Liver (tissue), 9 donors: ENCODE measurements around the gene FMR1. TPM values are rescaled to one million over a fixed set of nuclear protein-coding genes. Genes with fewer than 3 reads are reported as not detected.
A peak's percentile ranks its signal among the peaks of the same experiment; 100 is the strongest.

Experiments used
- DNase-seq: peaks from one replicate; pipeline ENCODE4 v3.0.0-alpha.2; 2017; ENCODE audit warnings: low spot score
- H3K27ac ChIP-seq, 2 donors: one replicate each; pipeline ENCODE4 v1.7.0; 2013; ENCODE audit warnings: inconsistent platforms in 2 of 2, low read length in 2 of 2, control low read depth in 1 of 2, low read depth in 1 of 2, mild to moderate bottlenecking in 1 of 2
- H3K27me3 ChIP-seq, 4 donors: one replicate each; pipeline versions ENCODE4 v1.6.1 to v1.7.0; 2013; ENCODE audit warnings: low read length in 3 of 4, inconsistent platforms in 1 of 4, mild to moderate bottlenecking in 1 of 4, moderate library complexity in 1 of 4; ENCODE audit not compliant: control insufficient read depth in 4 of 4, insufficient read depth in 4 of 4
- H3K36me3 ChIP-seq, 4 donors: one replicate each; pipeline versions ENCODE4 v1.6.1 to v1.7.0; 2013; ENCODE audit warnings: low read length in 3 of 4, mild to moderate bottlenecking in 3 of 4, low read depth in 1 of 4, moderate library complexity in 1 of 4; ENCODE audit not compliant: control insufficient read depth in 4 of 4, insufficient read depth in 3 of 4
- H3K4me1 ChIP-seq, 4 donors: one replicate each; pipeline versions ENCODE4 v1.6.1 to v1.7.0; 2013; ENCODE audit warnings: low read length in 3 of 4, mild to moderate bottlenecking in 3 of 4, moderate library complexity in 1 of 4; ENCODE audit not compliant: control insufficient read depth in 4 of 4, insufficient read depth in 4 of 4
- H3K4me3 ChIP-seq, 3 donors: one replicate each; pipeline versions ENCODE4 v1.6.1 to v1.7.0; 2013; ENCODE audit warnings: low read length in 3 of 3, control low read depth in 1 of 3, low read depth in 1 of 3, mild to moderate bottlenecking in 1 of 3
- H3K9ac ChIP-seq, 2 donors: one replicate each; pipeline ENCODE4 v1.7.0; 2013; ENCODE audit warnings: low read length in 2 of 2, mild to moderate bottlenecking in 2 of 2, moderate library complexity in 2 of 2, control low read depth in 1 of 2, low read depth in 1 of 2
- H3K9me3 ChIP-seq, 4 donors: one replicate each; pipeline versions ENCODE4 v1.6.1 to v1.7.0; 2013; ENCODE audit warnings: low read length in 3 of 4; ENCODE audit not compliant: control insufficient read depth in 4 of 4
- ATF3 ChIP-seq: IDR thresholded peaks from 2 replicates; pipeline ENCODE4 v1.6.1; 2016; ENCODE audit warnings: antibody characterized with exemption
- CTCF ChIP-seq: fragments of 150-350 bp; IDR thresholded peaks from 2 replicates; pipeline ENCODE4 v1.5.1; 2017; ENCODE audit warnings: improper control_type of control experiment, low read depth, low read length; ENCODE audit not compliant: missing input control
- EGR1 ChIP-seq, 2 donors: IDR thresholded peaks; 2 replicates each; pipeline ENCODE4 v1.6.1; 2016 to 2018; ENCODE audit warnings: antibody characterized with exemption in 2 of 2, low read depth in 2 of 2
- FOXA1 ChIP-seq: IDR thresholded peaks from 2 replicates; pipeline ENCODE4 v1.6.1; 2016; ENCODE audit warnings: antibody characterized with exemption
- FOXA2 ChIP-seq: IDR thresholded peaks from 2 replicates; pipeline ENCODE4 v1.6.1; 2016; ENCODE audit warnings: antibody characterized with exemption
- JUND ChIP-seq, 2 donors: IDR thresholded peaks; 2 replicates each; pipeline ENCODE4 v1.6.1; 2016; ENCODE audit warnings: antibody characterized with exemption in 2 of 2
- MAX ChIP-seq: IDR thresholded peaks from 2 replicates; pipeline ENCODE4 v1.6.1; 2016; ENCODE audit warnings: antibody characterized with exemption
- NR2F2 ChIP-seq: IDR thresholded peaks from 2 replicates; pipeline ENCODE4 v1.6.1; 2016; ENCODE audit warnings: antibody characterized with exemption
- RAD21 ChIP-seq, 2 donors: IDR thresholded peaks; 2 replicates each; pipeline ENCODE4 v1.6.1; 2016; ENCODE audit warnings: antibody characterized with exemption in 2 of 2, mild to moderate bottlenecking in 2 of 2
- REST ChIP-seq: IDR thresholded peaks from 2 replicates; pipeline ENCODE4 v1.6.1; 2016; ENCODE audit warnings: antibody characterized with exemption, mild to moderate bottlenecking
- RXRA ChIP-seq, 2 donors: IDR thresholded peaks; 2 replicates each; pipeline ENCODE4 v1.6.1; 2017 to 2018; ENCODE audit warnings: antibody characterized with exemption in 2 of 2, mild to moderate bottlenecking in 1 of 2
- SP1 ChIP-seq: IDR thresholded peaks from 2 replicates; pipeline ENCODE4 v1.6.1; 2018; ENCODE audit warnings: antibody characterized with exemption, mild to moderate bottlenecking
- TAF1 ChIP-seq: conservative IDR thresholded peaks from 2 replicates; pipeline ENCODE4 v1.6.1; 2016; ENCODE audit warnings: antibody characterized with exemption, mild to moderate bottlenecking
- YY1 ChIP-seq: IDR thresholded peaks from 2 replicates; pipeline ENCODE4 v1.6.1; 2016; ENCODE audit warnings: antibody characterized with exemption, mild to moderate bottlenecking
- WGBS: extraction: QIAGEN DNeasy Blood & Tissue Kit; methylation state at CpG from one replicate; pipeline ENCODE4 v1.1.7; 2013; 5-methylcytosine and 5-hydroxymethylcytosine counted together
- polyA plus RNA-seq, 2 donors: library from polyadenylated mRNA; stranded (reverse) in 1 of 2; unstranded in 1 of 2; fragments of 200-250 nt in 1 of 2; fragments of >200 nt in 1 of 2; fragmentation: Nextera tagmentation in 1 of 2; extraction: Ambion mirVana in 1 of 2; gene quantifications; one replicate each; pipeline versions ENCODE4 v1.2.1 to v1.2.3, GENCODE V29; 2013 to 2015
- total RNA-seq, 2 donors: library from RNA; depleted of rRNA; stranded (reverse); fragments of >200 nt; gene quantifications; one replicate each; pipeline ENCODE4 v1.2.3, GENCODE V29; 2014
- TF ChIP-seq, protein P1 (sequence below): IDR thresholded peaks from 2 replicates; pipeline ENCODE4 v1.6.1; 2016; ENCODE audit warnings: antibody characterized with exemption
- donor health status: healthy.
- donor health status: healthy.
- donor health status: healthy.
- donor health status: healthy.
- donor health status: healthy.

FMR1 gene
- total and polyA plus RNA-seq, 4 donors = 10.9 to 29.4 (median 16.8) TPM

DNA sequence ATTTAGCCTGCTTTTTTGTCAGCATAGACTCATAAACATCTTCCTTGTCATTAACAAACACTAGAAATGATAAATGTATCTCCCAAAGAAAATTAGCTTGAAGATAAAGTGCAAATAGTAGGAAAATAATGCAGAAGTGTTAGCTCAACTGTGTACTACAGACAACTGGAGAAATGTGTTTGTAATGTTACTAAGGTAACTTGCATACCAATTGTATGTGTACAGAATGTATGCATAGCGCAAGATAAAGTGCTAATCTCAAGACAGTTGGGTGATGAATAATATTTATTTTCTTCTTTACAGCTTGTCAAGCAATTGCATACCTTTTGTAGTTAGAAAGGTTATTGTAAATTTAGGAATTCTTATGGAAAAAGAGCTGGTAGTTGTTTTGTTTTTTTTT is 22.1 kb downstream of the FMR1 start (continued):
- no peak for TF ChIP-seq MAX

- H3K4me1 ChIP-seq = no peaks in the 10 kb centered on the region
- H3K4me3 ChIP-seq = no peak overlapping the region
- no peak overlapping the region for H3K27ac ChIP-seq
- DNase-seq = no peak
- no peaks in the 10 kb centered on the region for H3K27me3 ChIP-seq
- no peak for TF ChIP-seq EGR1 (IDR thresholded peaks at IDR 0.05; ENCODE audit: low read depth in 2 of 2)
- TF ChIP-seq JUND (IDR thresholded peaks at IDR 0.05) = no peak
- no peak for TF ChIP-seq FOXA1
- no peak for TF ChIP-seq RAD21 (IDR thresholded peaks at IDR 0.05)
- no peak for TF ChIP-seq RXRA (IDR thresholded peaks at IDR 0.05)
- no peak for TF ChIP-seq MAX
- no peak for TF ChIP-seq ATF3
- H3K36me3 ChIP-seq = peaks cover 0 to 16% (median 11%) of the 10 kb centered on the region in 4 donors
- H3K9me3 ChIP-seq = no peaks in the 10 kb centered on the region
- WGBS = 99% methylated on average over 3 of the region's 3 CpGs
- H3K9ac ChIP-seq = no peak overlapping the region
Measured at GRCh38 chrX:147935156-147935758, 23.5 kb downstream of the FMR1 start.

DNA sequence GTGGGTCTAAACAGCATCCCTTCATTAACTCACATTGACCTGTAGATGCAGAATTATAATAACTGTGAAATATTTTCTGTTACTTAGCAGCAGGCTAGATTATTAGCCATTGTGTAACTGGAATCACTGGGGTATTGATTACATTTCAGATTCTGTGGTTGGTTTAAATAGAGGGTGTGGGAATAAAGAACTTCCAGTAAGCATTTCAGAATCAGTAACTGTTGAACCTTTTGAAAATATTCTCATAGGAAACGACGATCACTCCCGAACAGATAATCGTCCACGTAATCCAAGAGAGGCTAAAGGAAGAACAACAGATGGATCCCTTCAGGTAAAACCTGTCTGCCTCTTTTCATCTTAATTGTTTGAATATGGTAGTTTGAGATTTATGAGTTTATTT is 33.6 kb downstream of the FMR1 start:
- no peak for TF ChIP-seq FOXA2
- no peak for TF ChIP-seq JUND (IDR thresholded peaks at IDR 0.05)
- no peak for TF ChIP-seq FOXA1
- no peak for TF ChIP-seq CTCF
- TF ChIP-seq SP1 = no peak
- TF ChIP-seq YY1 = no peak
- TF ChIP-seq EGR1 (IDR thresholded peaks at IDR 0.05; ENCODE audit: low read depth in 2 of 2) = no peak
- no peak for TF ChIP-seq TAF1
- no peak for TF ChIP-seq NR2F2
- TF ChIP-seq, protein P1, sequence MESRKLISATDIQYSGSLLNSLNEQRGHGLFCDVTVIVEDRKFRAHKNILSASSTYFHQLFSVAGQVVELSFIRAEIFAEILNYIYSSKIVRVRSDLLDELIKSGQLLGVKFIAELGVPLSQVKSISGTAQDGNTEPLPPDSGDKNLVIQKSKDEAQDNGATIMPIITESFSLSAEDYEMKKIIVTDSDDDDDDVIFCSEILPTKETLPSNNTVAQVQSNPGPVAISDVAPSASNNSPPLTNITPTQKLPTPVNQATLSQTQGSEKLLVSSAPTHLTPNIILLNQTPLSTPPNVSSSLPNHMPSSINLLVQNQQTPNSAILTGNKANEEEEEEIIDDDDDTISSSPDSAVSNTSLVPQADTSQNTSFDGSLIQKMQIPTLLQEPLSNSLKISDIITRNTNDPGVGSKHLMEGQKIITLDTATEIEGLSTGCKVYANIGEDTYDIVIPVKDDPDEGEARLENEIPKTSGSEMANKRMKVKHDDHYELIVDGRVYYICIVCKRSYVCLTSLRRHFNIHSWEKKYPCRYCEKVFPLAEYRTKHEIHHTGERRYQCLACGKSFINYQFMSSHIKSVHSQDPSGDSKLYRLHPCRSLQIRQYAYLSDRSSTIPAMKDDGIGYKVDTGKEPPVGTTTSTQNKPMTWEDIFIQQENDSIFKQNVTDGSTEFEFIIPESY = no peak
- no peak for TF ChIP-seq REST
- TF ChIP-seq MAX = no peak
- no peaks in the 10 kb centered on the region for H3K9me3 ChIP-seq
- H3K4me1 ChIP-seq = peaks cover 0 to 4% (median 1%) of the 10 kb centered on the region in 4 donors
- H3K27ac ChIP-seq = no peak overlapping the region
- no peak overlapping the region for H3K4me3 ChIP-seq
- peaks cover 2 to 13% (median 4%) of the 10 kb centered on the region in 4 donors for H3K36me3 ChIP-seq
- no peaks in the 10 kb centered on the region for H3K27me3 ChIP-seq
- 49% methylated on average over 5 of the region's 5 CpGs for WGBS
- DNase-seq = no peak
- H3K9ac ChIP-seq = peak overlapping the region in 1 of 2 donors; percentile 13
